Right lobe of liver (tissue), 6 donors: ENCODE data around the gene NR1I2. TPM values are rescaled to one million over a fixed set of nuclear protein-coding genes. Genes with fewer than 3 reads are reported as not detected.
A peak's percentile ranks its signal among the peaks of the same experiment; 100 is the strongest.

Source experiments
- ATAC-seq, 4 donors: fragments of 200-7000 bp; cut with Tn5 transposase; one replicate each; pipeline ENCODE4 v1.9.1; 2020; ENCODE audit warnings: mild to moderate bottlenecking in 4 of 4, moderate library complexity in 4 of 4
- DNase-seq, 3 donors: peaks; one replicate each; pipeline ENCODE4 v3.0.0-alpha.2; 2020
- H3K27ac ChIP-seq, 3 donors: fragments of 200-600 bp; one replicate each; pipeline ENCODE4 v1.8.0; 2022
- H3K27me3 ChIP-seq, 2 donors: fragments of 200-600 bp; one replicate each; pipeline ENCODE4 v1.8.0; 2022
- H3K36me3 ChIP-seq, 4 donors: fragments of 200-600 bp; sonication (generic) in 1 of 4; one replicate each; pipeline versions ENCODE4 v1.5.1 to v1.8.0; 2017 to 2022; ENCODE audit warnings: control low read depth in 1 of 4
- H3K4me1 ChIP-seq, 4 donors: fragments of 200-600 bp; sonication (generic) in 1 of 4; one replicate each; pipeline versions ENCODE4 v1.5.1 to v1.8.0; 2017 to 2022; ENCODE audit warnings: control low read depth in 1 of 4
- H3K4me3 ChIP-seq, 3 donors: fragments of 200-600 bp; one replicate each; pipeline ENCODE4 v1.8.0; 2022
- H3K9me3 ChIP-seq, 4 donors: fragments of 200-600 bp; sonication (generic) in 1 of 4; one replicate each; pipeline versions ENCODE4 v1.5.1 to v1.8.0; 2017 to 2022; ENCODE audit warnings: control low read depth in 1 of 4
- POLR2A ChIP-seq: fragments of 450-650 bp; IDR thresholded peaks from one replicate; pipeline ENCODE4 v1.6.1; 2017; ENCODE audit warnings: antibody characterized with exemption, mild to moderate bottlenecking
- WGBS: methylation state at CpG from one replicate; pipeline ENCODE4 v1.1.6; 2018; ENCODE audit warnings: low coverage, low lambda C conversion rate; ENCODE audit not compliant: insufficient coverage; ENCODE audit errors: missing lambda C conversion rate; 5-methylcytosine and 5-hydroxymethylcytosine counted together
- intact Hi-C, 2 donors: fragments of 100-400 bp; cut with DNase I; formaldehyde crosslinking; loops; one replicate each; pipeline versions ENCODE4 v1.11.2 to v1.14.1; 2022
- total RNA-seq, 6 experiments: library from RNA; depleted of rRNA in 2 of 6; stranded (reverse); fragments of >200 nt in 2 of 6; fragmentation: NEBNext Ultra II Directional in 3 of 6; extraction: Animal tissue kit (Norgen Biotek cat#: 25700) in 3 of 6; gene quantifications; one replicate each; pipeline versions ENCODE4 v1.1.0 to v1.2.4, GENCODE V29; 2016 to 2023
- TF ChIP-seq, protein P1 (sequence below), 4 donors: fragments of 200-600 bp in 3 of 4; fragments of 450-650 bp in 1 of 4; IDR thresholded peaks; one replicate each; pipeline versions ENCODE4 v1.5.1 to v1.8.0; 2016 to 2022; ENCODE audit warnings: antibody characterized with exemption in 4 of 4, mild to moderate bottlenecking in 2 of 4
- donor health status: DM: no; HTN: yes; CAD: no.
- donor health status: DM: no; HTN: no; CAD: no.
- donor health status: DM: no; HTN: no; CAD: no.
- donor health status: DM: no; HTN: yes; CAD: no.
- donor health status: DM: no; HTN: yes; CAD: no.

NR1I2 gene
- total RNA-seq, 6 experiments from 2014 or later, result 24.9 to 188 (median 91.4) TPM

DNA sequence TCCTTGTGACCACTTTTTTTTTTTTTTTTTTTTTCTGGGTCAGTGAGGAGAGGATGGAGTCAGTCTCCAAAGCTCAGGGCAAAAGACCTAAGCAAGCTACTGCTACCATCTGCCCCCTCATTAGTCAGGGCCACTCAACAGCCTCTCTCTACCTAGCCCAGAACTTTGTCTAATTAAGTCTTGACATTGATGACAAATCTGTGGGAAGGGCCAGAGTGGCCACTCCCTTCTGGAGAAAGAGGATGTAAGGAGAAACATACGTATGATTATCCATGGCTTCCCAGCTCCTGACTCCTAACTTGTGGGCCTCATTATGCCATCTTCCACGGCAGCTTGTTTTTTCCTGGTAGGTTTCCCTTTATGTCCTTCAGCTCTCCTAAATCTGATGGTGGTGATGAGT, 37.9 kb downstream of the NR1I2 start:
- peaks cover 0 to 15% (median 3%) of the 10 kb centered on the region in 4 donors for H3K36me3 ChIP-seq

DNA sequence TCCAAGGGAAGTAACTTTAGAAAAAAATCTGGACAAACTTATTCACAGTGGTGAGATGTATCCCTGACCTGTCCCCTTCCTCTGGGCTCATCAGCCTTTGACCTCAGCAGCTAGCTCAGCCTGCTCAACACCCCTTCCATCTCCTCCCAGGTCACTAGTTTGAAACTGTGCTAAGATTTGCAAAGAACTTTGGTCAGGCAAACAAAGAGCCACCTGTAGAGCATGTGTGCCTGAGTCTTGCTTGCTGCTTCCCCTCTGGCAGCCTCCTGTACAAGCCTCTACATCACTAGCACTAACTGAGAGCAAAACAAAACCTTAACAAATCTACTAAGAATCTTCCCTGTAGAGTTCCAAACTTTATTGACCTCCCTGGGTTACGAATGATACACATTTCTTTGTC, 43.9 kb downstream of the NR1I2 start:
- H3K4me3 ChIP-seq, result no peak overlapping the region
- no peaks in the 10 kb centered on the region for H3K36me3 ChIP-seq
- no peak for TF ChIP-seq POLR2A
- TF ChIP-seq, protein P1, sequence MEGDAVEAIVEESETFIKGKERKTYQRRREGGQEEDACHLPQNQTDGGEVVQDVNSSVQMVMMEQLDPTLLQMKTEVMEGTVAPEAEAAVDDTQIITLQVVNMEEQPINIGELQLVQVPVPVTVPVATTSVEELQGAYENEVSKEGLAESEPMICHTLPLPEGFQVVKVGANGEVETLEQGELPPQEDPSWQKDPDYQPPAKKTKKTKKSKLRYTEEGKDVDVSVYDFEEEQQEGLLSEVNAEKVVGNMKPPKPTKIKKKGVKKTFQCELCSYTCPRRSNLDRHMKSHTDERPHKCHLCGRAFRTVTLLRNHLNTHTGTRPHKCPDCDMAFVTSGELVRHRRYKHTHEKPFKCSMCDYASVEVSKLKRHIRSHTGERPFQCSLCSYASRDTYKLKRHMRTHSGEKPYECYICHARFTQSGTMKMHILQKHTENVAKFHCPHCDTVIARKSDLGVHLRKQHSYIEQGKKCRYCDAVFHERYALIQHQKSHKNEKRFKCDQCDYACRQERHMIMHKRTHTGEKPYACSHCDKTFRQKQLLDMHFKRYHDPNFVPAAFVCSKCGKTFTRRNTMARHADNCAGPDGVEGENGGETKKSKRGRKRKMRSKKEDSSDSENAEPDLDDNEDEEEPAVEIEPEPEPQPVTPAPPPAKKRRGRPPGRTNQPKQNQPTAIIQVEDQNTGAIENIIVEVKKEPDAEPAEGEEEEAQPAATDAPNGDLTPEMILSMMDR (IDR thresholded peaks at IDR 0.05), result no peak
- H3K27me3 ChIP-seq, result no peaks in the 10 kb centered on the region
- ATAC-seq (peak; percentile 94 to 97 (median 94)), DNase-seq (peak in 2 of 3 donors; percentile 68 to 76)
- peak overlapping the region in 2 of 3 donors; percentile 31 to 37 for H3K27ac ChIP-seq
- WGBS, result 54% methylated on average over 1 of the region's 1 CpG
- H3K4me1 ChIP-seq, result peaks cover 0 to 14% (median 6%) of the 10 kb centered on the region in 4 donors
- intact Hi-C loops, result no loop called here
- no peaks in the 10 kb centered on the region for H3K9me3 ChIP-seq

More for the DNA sequence above, 37.9 kb downstream of the NR1I2 start:
- ATAC-seq (no peak), DNase-seq (no peak)
- WGBS, result 64% methylated on average over 2 of the region's 2 CpGs
- TF ChIP-seq POLR2A, result no peak
- TF ChIP-seq, protein P1 (IDR thresholded peaks at IDR 0.05), result no peak
- Histone ChIP-seq H3K27me3 (no peaks in the 10 kb centered on the region), H3K4me3 (no peak overlapping the region), H3K4me1 (no peaks in the 10 kb centered on the region), H3K9me3 (no peaks in the 10 kb centered on the region), H3K27ac (no peak overlapping the region)
- intact Hi-C loops, result no loop called here

DNA sequence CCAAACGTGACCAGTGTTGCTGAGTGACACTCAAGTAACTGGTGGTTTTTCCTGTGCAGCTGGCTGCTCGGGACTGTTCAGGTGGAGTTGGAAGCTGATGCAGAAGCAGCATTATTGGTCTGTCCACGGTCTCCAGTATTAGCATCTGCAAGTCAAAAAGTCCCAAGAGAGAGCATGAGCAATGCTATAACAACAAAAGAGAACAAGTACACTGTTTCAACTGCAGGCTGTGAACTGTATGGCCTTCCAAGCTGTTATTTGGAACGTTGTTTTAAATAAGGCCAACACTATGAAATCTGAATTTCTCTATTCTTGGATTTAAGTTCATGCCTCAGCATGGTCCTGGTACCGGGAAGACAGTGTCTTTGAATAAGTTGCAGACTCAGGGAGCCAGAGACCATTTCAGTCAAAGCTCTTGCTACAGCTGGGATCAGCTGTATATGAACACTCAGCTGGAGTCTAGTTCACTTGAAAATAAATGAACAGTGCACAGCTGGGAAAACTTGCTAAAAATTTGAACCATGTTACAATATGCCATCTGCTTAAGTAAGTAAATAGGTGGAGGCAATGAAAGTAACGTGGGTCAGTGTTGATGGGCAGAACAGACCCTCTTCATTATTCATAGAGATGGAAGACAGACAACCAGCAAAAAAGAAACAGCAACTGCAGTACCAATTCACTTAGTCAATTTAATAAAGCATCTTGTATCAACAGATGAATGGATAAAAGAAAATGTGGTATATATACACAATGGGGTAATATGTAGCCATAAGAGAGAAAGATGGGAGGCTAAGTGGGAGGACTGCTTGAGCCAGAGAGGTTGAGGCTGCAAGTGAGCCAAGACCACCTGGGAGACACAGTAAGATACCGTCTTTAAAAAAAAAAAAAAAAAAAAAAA, 45.1 kb downstream of the NR1I2 start:
- ATAC-seq (no peak), DNase-seq (no peak)
- H3K27ac ChIP-seq, result peak overlapping the region in 1 of 3 donors; percentile 37
- no peaks in the 10 kb centered on the region for H3K9me3 ChIP-seq
- H3K27me3 ChIP-seq, result no peaks in the 10 kb centered on the region
- peaks cover 0 to 14% (median 6%) of the 10 kb centered on the region in 4 donors for H3K4me1 ChIP-seq
- intact Hi-C loops, result no loop called here
- no peaks in the 10 kb centered on the region for H3K36me3 ChIP-seq
- WGBS, result 68% methylated on average over 6 of the region's 7 CpGs
- no peak overlapping the region for H3K4me3 ChIP-seq
- TF ChIP-seq POLR2A, result no peak

DNA sequence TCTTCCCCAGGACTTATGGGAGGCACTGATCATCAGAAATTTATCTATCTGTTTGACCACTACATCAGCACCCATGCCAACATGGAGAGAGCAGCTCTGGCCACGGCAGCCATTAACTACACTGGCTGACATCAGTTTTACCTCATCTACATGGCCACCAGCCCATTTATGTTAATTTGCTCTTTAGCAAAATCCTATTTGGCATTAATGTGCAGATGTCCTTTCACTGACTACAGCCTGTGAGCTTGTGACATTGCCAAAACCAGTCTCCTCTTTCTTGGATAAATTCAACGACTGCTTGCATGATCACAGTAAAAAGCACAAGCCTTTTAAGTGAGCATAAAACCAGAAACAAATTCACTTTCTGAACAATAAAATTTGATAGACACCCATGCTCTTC, 47.5 kb downstream of the NR1I2 start:
- H3K4me3 ChIP-seq, result no peak overlapping the region
- intact Hi-C loops, result no loop called here
- peaks cover 0 to 14% (median 6%) of the 10 kb centered on the region in 4 donors for H3K4me1 ChIP-seq
- WGBS, result 67% methylated on average over 1 of the region's 2 CpGs
- H3K27ac ChIP-seq, result no peak overlapping the region
- no peaks in the 10 kb centered on the region for H3K27me3 ChIP-seq
- TF ChIP-seq, protein P1 (IDR thresholded peaks at IDR 0.05), result no peak
- TF ChIP-seq POLR2A, result no peak
- DNase-seq (no peak), ATAC-seq (no peak)
- H3K36me3 ChIP-seq, result no peaks in the 10 kb centered on the region
- no peaks in the 10 kb centered on the region for H3K9me3 ChIP-seq

DNA sequence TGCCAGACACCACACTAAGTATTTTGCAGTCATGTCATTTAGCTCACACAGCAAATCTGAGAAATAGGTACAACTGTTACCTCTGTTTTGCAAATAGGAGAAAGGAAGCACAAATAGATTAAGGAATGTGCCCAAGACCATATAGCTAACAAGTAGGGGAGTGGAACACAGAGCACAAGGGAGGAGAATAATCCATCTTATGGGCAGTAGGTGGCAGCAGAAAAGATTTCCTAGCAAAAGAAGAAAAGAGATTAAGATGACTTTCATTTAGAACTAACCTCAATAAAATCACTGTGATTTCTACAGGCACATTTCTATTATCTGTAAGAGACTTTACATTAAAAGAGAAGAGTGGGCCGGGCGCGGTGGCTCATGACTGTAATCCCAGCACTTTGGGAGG, 49.1 kb downstream of the NR1I2 start:
- Histone ChIP-seq H3K36me3 (no peaks in the 10 kb centered on the region), H3K4me1 (peaks cover 0 to 11% (median 4%) of the 10 kb centered on the region in 4 donors), H3K4me3 (no peak overlapping the region), H3K9me3 (no peaks in the 10 kb centered on the region), H3K27me3 (no peaks in the 10 kb centered on the region), H3K27ac (no peak overlapping the region)
- intact Hi-C loops, result no loop called here
- DNase-seq (no peak), ATAC-seq (peak in 2 of 4 donors; percentile 37 to 40)
- no peak for TF ChIP-seq POLR2A
- TF ChIP-seq, protein P1 (IDR thresholded peaks at IDR 0.05), result peak in 2 of 4 donors; percentile 24 to 29
- WGBS, result 100% methylated on average over 3 of the region's 3 CpGs
